GM21360 (cell line): Measurements from ENCODE around the gene SLMAP.

Experiments
- ATAC-seq: cut with Tn5 transposase; IDR thresholded peaks from one replicate; pipeline ENCODE4 v1.9.1; 2021; ENCODE audit warnings: mild to moderate bottlenecking, moderate library complexity; ENCODE audit not compliant: unreplicated experiment

The SLMAP gene, protein sequence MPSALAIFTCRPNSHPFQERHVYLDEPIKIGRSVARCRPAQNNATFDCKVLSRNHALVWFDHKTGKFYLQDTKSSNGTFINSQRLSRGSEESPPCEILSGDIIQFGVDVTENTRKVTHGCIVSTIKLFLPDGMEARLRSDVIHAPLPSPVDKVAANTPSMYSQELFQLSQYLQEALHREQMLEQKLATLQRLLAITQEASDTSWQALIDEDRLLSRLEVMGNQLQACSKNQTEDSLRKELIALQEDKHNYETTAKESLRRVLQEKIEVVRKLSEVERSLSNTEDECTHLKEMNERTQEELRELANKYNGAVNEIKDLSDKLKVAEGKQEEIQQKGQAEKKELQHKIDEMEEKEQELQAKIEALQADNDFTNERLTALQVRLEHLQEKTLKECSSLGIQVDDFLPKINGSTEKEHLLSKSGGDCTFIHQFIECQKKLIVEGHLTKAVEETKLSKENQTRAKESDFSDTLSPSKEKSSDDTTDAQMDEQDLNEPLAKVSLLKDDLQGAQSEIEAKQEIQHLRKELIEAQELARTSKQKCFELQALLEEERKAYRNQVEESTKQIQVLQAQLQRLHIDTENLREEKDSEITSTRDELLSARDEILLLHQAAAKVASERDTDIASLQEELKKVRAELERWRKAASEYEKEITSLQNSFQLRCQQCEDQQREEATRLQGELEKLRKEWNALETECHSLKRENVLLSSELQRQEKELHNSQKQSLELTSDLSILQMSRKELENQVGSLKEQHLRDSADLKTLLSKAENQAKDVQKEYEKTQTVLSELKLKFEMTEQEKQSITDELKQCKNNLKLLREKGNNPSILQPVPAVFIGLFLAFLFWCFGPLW

DNA sequence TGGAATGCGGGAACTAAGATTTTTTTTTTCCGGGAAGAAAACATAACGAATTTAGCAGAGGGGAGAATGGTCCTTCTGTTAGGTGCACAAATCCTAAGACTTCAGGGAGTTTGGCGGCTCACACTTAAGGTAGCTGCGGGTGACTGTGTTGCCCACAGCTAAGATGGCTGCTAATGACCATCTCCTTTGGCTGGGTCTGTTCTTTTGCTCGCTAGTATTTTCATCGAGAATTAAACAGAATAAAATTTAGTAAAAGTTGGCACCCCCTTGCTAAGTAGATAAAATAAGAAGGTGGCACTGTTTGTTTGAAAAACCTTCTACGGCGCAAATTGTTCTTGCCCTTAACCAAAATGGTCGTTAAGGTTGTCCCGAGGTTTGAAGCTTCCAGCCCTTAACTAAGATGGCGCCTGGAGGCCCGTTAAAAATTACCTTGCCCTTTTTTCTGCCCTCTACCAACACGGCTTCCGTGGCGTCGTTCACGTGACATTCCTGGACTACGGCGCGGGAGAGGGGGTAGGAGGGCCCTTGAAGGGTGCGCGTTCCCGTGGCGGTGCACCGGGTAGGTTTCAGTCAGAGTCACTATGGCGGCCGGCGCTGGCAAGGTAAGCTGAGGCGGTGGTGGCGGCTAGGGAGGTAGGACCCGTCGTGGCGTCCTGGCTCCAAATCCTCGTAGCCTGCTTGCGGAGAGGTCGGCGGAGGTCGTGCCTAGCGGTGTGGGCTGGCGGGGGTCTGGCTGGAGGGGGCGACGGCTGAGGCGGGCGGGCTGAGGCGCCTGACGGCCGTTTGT is at the start of gene SLMAP:
Gene SLMAP (plus strand): TSS at position 569 of the 787 bp plus-strand sequence. CDS start 1,343 bp downstream, outside the sequence.
- ATAC-seq, result peak; percentile 82

DNA sequence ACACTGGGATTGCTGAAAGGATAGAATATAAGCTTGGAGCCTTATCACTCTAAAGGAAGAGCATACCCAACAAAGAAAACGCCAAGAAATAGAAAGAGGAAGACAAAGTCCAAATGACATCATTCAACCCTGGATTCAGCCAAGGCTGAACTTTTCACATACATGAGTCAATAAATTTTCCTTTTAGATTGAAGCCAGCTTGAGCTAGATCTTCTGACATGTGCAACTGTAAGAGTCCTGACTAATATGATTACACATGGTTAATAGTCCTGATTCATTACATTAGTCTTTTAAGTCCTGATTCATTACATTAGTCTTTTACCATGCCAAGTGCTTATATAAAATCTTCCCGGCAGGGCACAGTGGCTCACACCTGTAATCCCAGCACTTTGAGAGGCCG is 49.6 kb upstream of the SLMAP start:
- no peak for ATAC-seq

DNA sequence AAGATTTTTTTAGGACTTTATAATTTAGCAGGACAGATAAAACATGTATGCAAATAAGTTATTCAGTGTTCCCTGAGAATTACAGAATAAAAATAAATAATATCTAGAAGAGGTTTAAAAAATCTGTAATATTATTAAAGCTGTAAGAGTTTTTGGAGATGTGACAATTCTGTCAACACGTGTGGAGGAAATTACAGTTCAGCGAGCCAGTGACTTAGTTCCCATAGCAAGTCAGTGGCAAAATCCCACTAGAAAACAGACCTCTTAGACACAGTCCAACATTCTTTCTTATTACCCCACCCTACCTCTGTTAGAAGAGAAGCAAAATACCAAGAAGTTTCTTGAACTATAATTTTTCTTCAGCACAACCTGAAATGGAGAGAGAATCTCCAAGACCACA is 47.1 kb upstream of the SLMAP start:
- no peak for ATAC-seq

DNA sequence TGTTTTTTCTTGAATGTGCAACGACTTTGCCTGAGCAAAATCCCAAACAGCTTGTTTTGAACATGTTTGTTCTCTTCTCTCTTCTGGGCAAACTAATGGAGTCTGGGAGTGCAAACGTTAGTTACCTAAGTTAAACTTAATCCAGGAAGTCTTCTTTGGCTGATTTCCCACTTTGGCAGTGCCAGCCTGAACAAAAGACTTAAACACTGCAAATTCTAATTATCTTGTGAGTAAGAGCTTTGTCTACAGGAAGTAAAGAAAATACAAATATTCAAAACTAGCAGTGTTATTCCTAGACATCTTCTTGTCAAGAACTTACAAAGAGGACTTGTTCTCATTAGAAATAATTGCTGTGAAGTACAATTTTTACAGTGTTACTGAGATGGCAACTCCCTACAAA is 46.5 kb upstream of the SLMAP start:
- ATAC-seq, result no peak

DNA sequence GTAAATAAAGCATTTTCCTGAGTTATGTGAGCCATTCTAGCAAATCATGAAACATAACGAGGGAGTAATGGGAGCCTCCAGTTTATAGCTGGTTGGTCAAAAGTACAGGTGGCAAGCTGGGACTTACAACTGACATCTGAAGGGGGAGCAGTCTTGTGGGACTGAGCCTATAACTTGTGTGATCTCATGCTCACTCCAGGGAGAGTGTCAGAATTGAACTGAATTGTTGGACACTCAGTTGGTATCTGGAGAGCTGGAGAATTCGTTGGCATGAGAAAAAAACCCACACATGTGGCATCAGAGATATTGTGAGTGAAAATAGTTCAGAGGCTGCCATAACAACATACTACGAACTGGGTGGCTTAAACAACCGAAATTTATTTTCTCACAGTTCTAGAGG is 40.4 kb upstream of the SLMAP start:
- no peak for ATAC-seq

DNA sequence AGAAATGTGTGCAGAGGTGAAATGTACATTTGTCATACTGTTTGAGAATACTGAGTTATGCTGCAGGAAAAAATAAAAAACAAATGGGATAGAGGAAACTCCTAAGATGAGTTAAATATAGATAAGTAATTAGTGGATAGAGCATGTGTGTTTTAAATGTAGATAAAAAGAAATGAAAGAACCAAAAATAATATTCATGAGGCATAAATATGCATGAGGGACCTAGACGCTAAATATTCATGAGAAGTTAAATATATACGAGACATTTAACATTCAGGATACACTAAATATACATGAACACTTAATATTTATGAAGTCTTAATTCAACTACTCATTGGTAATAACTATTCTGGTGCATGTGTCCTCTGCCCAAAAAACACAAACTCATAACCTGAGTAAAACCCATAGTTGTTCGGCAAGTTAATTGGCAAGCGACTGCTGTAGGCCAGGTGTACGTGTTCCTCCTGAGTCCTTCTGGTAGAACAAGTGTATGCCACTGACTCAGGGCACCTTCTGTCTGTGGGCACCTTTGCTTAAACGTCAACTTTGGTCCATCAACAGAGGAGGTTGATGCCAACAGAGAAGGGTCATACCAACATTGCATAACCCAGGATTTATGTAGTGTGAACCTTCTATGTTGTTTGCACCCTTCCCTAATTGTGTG is 38.8 kb upstream of the SLMAP start:
- no peak for ATAC-seq

DNA sequence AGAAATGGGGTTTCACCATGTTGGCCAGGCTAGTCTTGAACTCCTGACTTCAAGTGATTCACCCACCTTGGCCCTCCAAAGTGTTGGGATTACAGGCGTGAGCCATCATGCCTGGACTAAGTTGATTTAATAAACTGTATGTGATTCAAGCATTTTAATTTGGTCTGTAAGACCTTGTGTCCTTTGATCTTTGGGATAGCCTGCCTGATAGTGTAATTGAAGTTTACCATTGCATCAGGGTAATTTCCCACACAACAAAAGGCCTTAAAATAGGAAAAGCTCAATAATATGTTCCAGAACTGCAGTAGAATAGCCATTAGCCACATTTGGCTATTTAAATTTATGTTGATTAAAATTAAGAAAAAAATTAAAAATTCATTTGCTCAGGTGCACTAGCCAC is 38.0 kb upstream of the SLMAP start:
- no peak for ATAC-seq

DNA sequence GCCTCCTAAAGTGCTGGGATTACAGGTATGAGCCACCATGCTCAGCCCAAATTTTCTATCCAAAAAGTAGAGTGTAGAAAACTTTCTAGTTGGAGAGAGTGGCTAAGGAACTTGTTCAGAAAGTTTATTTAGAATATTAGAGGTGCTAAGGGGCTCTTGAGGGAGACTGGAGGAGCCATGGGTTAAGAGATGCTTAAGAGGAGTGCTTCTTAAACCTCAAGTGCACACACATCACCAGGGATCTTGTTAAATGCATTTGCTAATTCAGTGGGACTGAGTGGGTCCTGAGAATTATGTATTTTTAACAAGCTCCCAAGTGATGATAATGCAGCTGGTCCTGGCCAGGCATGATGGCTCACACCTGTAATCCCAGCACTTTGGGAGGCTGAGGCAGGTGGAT is 29.7 kb upstream of the SLMAP start:
- no peak for ATAC-seq

DNA sequence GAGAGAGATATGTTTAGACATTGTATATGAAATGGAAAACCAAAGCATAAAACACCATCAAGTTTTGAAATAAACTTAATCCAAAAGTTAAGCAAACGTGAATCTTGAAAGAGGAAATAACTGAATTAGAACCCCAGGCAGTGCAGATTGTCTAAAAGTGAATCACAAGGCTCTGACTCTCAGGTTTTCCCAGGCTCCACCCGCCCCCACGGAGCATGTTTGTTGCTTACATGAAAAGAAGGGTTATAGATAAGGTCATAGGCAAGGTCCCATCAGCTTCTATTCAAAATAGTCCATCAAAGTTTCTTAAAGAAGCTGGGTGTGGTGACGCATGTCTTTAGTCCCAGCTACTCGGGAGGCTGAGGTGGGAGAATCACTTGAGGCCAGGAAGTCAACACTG is 29.0 kb upstream of the SLMAP start:
- no peak for ATAC-seq

DNA sequence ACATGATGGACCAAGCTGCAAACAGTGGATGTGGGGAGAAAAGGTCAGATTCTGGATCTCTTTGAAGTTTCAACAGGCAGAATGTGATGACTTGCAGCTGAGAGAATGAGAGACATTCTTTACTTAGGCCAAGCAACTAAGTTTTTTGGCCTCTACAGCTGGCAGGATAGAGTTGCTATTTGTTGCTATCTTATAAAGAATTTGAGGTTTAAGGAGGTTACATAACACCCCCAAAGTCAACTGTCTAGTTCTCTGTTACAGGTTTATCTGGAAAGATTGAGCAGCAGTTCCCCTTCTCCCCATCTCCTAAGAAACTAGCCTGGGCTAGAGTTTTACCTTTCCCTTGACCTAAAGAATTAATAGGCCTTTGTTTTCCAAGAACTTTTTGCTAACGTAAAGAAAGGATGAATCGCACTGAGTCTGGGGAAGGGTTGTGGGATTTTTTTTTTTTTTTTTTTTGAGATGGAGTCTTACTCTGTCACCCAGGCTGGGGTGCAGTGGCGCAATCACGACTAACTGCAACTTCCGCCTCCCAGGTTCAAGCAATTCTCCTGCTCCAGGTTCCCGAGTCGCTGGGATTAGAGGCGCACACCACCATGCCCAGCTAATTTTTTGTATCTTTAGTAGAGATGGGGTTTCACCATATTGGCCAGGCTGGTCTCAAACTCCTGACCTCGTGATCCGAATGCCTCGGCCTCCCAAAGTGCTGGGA is 26.6 kb upstream of the SLMAP start:
- no peak for ATAC-seq

DNA sequence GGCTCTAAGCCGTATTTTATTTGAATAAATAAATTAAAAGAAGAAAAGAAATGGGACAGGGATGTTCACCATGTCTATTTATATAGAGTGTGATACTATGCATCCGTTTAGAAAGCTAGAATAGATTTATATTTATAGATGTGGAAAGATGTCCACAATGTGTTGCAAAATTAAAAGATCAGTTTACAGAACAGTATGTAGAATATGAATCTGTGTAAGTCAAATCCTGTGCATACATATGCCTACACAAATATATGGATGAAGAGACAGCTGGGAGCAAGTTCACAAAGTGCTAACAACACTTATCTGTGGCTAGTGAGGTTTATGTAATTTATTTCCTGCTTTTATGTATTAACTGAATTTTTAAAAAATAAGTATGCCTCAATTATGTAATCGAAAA is 25.4 kb upstream of the SLMAP start:
- ATAC-seq, result no peak

DNA sequence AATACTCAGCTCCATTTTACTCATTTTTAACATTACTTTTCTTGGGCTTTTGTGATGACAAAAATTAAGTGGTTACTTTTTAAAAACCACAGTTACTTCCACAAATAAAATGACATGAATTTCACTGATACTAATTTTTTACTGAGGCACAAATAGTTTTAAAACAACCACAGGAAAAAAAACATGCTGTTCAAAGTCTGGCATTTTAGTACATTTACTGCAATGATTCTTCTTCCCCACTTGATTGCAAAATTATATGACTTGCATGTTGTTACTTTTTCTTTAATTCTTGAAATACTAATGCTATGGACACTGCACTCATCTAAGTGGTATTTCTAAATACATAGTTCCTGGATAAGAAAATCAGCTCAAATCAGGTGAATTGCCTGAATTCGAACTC is 24.8 kb upstream of the SLMAP start:
- no peak for ATAC-seq

DNA sequence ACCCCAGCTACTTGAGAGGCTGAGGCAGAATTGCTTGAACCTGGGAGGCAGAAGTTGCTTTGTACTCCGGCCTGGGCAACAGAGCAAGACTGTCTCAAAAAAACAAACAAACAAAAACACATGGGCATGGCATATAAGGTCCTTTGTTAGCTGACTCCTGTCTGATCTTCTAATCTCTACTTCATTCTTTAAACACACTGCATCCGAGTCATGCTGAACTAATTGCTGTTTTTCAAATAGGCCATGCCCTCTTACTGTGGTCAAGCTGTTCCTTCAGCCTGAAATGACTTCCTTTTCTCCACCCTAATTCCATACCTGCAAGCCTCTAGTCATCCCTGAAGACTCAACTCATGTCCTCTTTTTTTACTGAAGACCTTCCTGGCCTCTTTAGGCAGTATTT is 22.3 kb upstream of the SLMAP start:
- no peak for ATAC-seq

DNA sequence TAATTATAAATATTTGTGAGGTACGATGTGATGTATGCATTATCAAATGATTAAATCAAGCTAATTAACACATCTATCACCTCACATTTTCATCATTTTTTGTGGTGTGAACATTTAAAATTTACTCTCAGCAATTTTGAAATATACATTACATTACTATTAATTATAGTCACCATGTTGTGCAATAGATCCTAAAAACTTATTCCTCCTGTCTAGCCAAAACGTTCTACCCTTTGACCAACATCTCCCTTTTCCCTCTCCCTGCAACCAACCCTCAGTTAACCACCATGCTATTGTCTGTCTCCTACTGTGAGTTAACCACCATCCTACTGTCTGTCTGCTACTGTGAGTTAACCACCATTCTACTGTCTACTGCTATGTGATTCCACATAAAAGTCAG is 20.7 kb upstream of the SLMAP start:
- ATAC-seq, result no peak

DNA sequence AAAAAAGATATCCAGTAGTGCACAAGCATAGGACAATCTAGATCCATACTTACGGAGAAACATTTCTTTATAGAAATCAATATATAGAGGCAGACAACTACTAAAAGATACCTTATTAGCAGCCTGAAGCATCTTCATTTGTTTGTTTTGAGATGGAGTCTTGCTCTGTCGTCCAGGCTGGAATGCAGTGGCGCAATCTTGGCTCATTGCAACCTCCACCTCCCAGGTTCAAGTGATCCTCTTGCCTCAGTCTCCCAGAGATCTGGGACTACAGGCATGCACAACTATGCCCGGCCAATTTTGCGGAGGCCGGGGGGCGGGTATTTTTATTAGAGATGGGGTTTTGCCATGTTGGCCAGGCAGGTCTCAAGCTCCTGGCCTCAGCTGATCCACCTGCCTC is 18.3 kb upstream of the SLMAP start:
- no peak for ATAC-seq

DNA sequence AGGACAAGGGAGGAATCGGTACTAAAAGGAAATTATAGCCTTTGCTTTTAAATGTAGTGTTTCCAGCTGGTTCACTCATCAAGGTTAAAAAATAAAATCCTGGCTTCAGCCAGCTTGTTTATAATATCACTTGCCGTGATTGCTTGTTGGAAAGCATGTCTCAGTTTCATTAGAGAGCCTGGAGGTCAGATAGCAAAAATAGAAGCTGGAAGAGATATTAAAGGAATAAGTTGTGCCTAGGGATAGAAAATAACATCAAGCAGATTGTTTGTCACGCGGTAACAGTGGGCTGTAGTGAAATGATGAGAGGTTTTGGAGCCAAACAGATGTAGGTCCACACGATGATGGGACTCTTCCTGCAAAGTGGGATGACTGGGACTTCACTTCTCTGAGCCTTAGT is 17.7 kb upstream of the SLMAP start:
- ATAC-seq, result no peak

DNA sequence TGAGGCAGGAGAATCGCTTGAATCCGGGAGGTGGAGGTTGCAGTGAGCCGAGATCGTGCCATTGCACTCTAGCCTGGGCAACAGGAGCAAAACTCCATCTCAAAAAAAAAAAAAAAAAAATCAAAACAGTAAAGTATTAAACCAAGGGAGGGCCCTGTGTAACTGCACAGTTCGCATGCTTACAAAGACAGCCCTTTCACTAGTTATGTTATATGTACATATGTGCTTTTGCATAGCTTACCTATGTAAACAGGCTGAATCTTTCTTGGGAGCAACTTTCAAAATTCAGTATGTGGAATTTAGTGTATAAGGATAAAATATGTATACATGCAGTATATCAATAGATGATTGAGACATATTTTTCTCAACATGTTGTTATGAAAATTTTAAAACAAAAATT is 16.1 kb upstream of the SLMAP start:
- ATAC-seq, result no peak

DNA sequence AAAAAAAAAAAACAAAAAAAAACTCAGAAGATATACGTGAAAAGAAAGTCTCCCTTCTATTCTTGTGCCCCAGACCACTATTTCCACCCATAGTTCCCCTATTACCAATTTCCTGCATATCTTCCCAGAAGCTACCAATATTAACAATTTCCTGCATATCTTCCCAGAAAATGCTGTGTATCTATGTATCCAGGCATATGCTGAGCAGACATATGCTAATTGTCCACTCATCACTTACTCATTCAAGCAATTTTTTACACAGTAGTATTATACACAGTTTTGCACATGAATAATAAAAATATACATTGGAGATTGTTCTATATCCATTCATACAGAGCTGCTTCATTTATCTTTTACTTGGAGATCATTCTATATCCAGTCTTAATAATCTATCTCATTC is 12.6 kb upstream of the SLMAP start:
- ATAC-seq, result no peak

DNA sequence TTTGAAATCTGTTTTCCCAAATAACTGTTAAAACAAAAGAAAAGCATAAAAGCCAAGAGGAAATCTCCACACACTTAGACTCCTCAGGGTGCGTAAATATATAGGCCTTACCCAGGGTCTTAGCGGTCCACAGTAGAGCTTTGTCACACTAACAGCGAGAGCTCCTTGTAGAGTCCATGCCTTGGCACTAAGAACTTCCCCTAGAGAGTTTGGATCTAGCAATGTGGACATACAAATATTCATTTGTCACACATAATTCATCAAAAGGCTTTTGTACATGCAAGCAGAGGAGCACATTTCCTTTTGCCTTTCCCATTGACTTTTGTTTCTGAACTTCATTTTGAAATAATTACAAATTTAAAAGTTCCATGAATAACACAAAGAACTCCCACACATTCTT is 11.0 kb upstream of the SLMAP start:
- no peak for ATAC-seq
